HepG2 (cell line): ENCODE data around the gene CYTH1. TPM values are rescaled to one million over a fixed set of nuclear protein-coding genes. Genes with fewer than 3 reads are reported as not detected.

Experiments used
- BCL6 ChIP-seq: IDR thresholded peaks from 2 replicates; pipeline ENCODE4 v1.6.1; 2016; ENCODE audit warnings: missing genetic modification reagents, missing compliant biosample characterization
- DBP ChIP-seq: sonication (generic); formaldehyde crosslinking; IDR thresholded peaks from 2 replicates; pipeline ENCODE4 v1.4.0; 2020; ENCODE audit warnings: missing genetic modification reagents; ENCODE audit errors: not compliant biosample characterization
- ERF ChIP-seq: IDR thresholded peaks from 2 replicates; pipeline ENCODE4 v1.6.1; 2018; ENCODE audit warnings: missing biosample characterization, missing genetic modification reagents
- GMEB1 ChIP-seq: sonication (generic); formaldehyde crosslinking; IDR thresholded peaks from 2 replicates; pipeline ENCODE4 v1.5.1; 2020; ENCODE audit warnings: missing genetic modification reagents, mild to moderate bottlenecking, borderline replicate concordance
- HMGA1 ChIP-seq: sonication (generic); formaldehyde crosslinking; conservative IDR thresholded peaks from 2 replicates; pipeline ENCODE4 v1.4.0; 2020; ENCODE audit warnings: missing genetic modification reagents
- HNRNPUL1 ChIP-seq: fragments of 200-400 bp; formaldehyde crosslinking; IDR thresholded peaks from 2 replicates; pipeline ENCODE4 v1.6.1; 2017; ENCODE audit warnings: low read depth, mild to moderate bottlenecking, low read length, moderate library complexity
- HOXD1 ChIP-seq: sonication (generic); formaldehyde crosslinking; IDR thresholded peaks from 2 replicates; pipeline ENCODE4 v1.5.0; 2020; ENCODE audit warnings: missing genetic modification reagents
- KAT8 ChIP-seq: IDR thresholded peaks from 2 replicates; pipeline ENCODE4 v1.6.1; 2016; ENCODE audit warnings: missing genetic modification reagents, missing compliant biosample characterization
- KDM3A ChIP-seq: IDR thresholded peaks from 2 replicates; pipeline ENCODE4 v1.6.1; 2018; ENCODE audit warnings: low read depth, missing compliant biosample characterization
- KLF9 ChIP-seq: IDR thresholded peaks from 2 replicates; pipeline ENCODE4 v1.6.1; 2016; ENCODE audit warnings: low read depth
- MBD4 ChIP-seq: IDR thresholded peaks from 2 replicates; pipeline ENCODE4 v1.6.1; 2012; ENCODE audit warnings: low read length, inconsistent platforms, borderline replicate concordance
- NCOA1 ChIP-seq: sonication (generic); formaldehyde crosslinking; IDR thresholded peaks from 2 replicates; pipeline ENCODE4 v1.9.0; 2021; ENCODE audit warnings: missing genetic modification reagents
- NCOR1 ChIP-seq: fragments of 200-600 bp; sonication (generic); IDR thresholded peaks from 2 replicates; pipeline ENCODE4 v1.7.0; 2017; ENCODE audit warnings: antibody characterized with exemption, low read length, borderline replicate concordance
- NFIC ChIP-seq: IDR thresholded peaks from 2 replicates; pipeline ENCODE4 v1.6.1; 2012; ENCODE audit warnings: mild to moderate bottlenecking, low read length, inconsistent platforms
- POGZ ChIP-seq: sonication (generic); formaldehyde crosslinking; IDR thresholded peaks from 2 replicates; pipeline ENCODE4 v1.4.0; 2020; ENCODE audit warnings: mild to moderate bottlenecking, missing genetic modification reagents
- POLR2AphosphoS5 ChIP-seq: IDR thresholded peaks from 2 replicates; pipeline ENCODE4 v1.6.1; 2012; ENCODE audit warnings: low read depth, low read length
- SMAD1 ChIP-seq: sonication (generic); formaldehyde crosslinking; IDR thresholded peaks from 2 replicates; pipeline ENCODE4 v1.4.0; 2020; ENCODE audit warnings: missing genetic modification reagents, low read depth, mild to moderate bottlenecking, borderline replicate concordance
- SMC3 ChIP-seq: IDR thresholded peaks from 2 replicates; pipeline ENCODE4 v1.6.1; 2011; ENCODE audit warnings: low read length, improper control_type of control experiment
- SP4 ChIP-seq: sonication (generic); formaldehyde crosslinking; IDR thresholded peaks from 2 replicates; pipeline ENCODE4 v1.8.1; 2023; ENCODE audit warnings: mild to moderate bottlenecking, missing genetic modification reagents
- SYNCRIP ChIP-seq: fragments of 200-400 bp; formaldehyde crosslinking; IDR thresholded peaks from 2 replicates; pipeline ENCODE4 v1.6.1; 2018; ENCODE audit warnings: mild to moderate bottlenecking, low read depth, low read length; ENCODE audit not compliant: insufficient read depth
- TBP ChIP-seq: sonication (generic); formaldehyde crosslinking; IDR thresholded peaks from 2 replicates; pipeline ENCODE4 v1.5.0; 2020; ENCODE audit warnings: missing genetic modification reagents
- ZBTB1 ChIP-seq: sonication (generic); formaldehyde crosslinking; IDR thresholded peaks from 2 replicates; pipeline ENCODE4 v1.4.0; 2020; ENCODE audit warnings: missing genetic modification reagents, borderline replicate concordance
- ZBTB44 ChIP-seq: sonication (generic); formaldehyde crosslinking; IDR thresholded peaks from 2 replicates; pipeline ENCODE4 v1.4.0; 2020; ENCODE audit warnings: missing genetic modification reagents
- ZBTB8A ChIP-seq: sonication (generic); formaldehyde crosslinking; IDR thresholded peaks from 2 replicates; pipeline ENCODE4 v1.4.0; 2020; ENCODE audit warnings: mild to moderate bottlenecking, low read depth, missing genetic modification reagents, borderline replicate concordance
- ZFY ChIP-seq: sonication (generic); formaldehyde crosslinking; IDR thresholded peaks from 2 replicates; pipeline ENCODE4 v1.4.0; 2020; ENCODE audit warnings: missing genetic modification reagents
- ZNF282 ChIP-seq: fragments of 450-650 bp; IDR thresholded peaks from 2 replicates; pipeline ENCODE4 v1.6.1; 2018; ENCODE audit not compliant: partially characterized antibody
- ZNF430 ChIP-seq: sonication (generic); formaldehyde crosslinking; IDR thresholded peaks from 2 replicates; pipeline ENCODE4 v1.9.0; 2021; ENCODE audit warnings: mild to moderate bottlenecking, missing genetic modification reagents
- ZNF660 ChIP-seq: sonication (generic); formaldehyde crosslinking; IDR thresholded peaks from 2 replicates; pipeline ENCODE4 v1.5.1; 2020; ENCODE audit warnings: mild to moderate bottlenecking, low read depth, missing genetic modification reagents, borderline replicate concordance
- polyA plus RNA-seq, 8 experiments: library from polyadenylated mRNA; depleted of rRNA in 3 of 8; stranded (reverse) in 7 of 8; unstranded in 1 of 8; fragments of >200 nt; fragmentation: Illumina TruSeq in 4 of 8; extraction: Trizol in 4 of 8; gene quantifications; 2 replicates each; pipeline versions ENCODE4 v1.2.1 to v1.2.3, GENCODE V29; 2011 to 2016; ENCODE audit warnings: low read depth in 4 of 8, missing spikeins in 1 of 8, mixed read lengths in 1 of 8; ENCODE audit not compliant: insufficient read depth in 1 of 8
- total RNA-seq, 5 experiments: library from RNA; depleted of rRNA; stranded (reverse); fragments of >200 nt; fragmentation: Illumina TruSeq; extraction: Trizol; gene quantifications; 2 replicates each; pipeline ENCODE4 v1.2.3, GENCODE V29; 2016; ENCODE audit warnings: low read depth in 1 of 5

Gene CYTH1
- total and polyA plus RNA-seq, 2 of the 13 experiments (the other 11 are each of a cell fraction or from before 2014, with no cell fraction given) = 20.1 to 48.9 TPM

GRCh38 chr17:78665387-78665951 is 116.6 kb downstream of the CYTH1 start (continued):
- TF ChIP-seq SMAD1 (no peak), HMGA1 (CRISPR knock-in tag) (no peak), TBP (0 out of 2 replicates have a peak, but pooled peaks have one; percentile 51), ZNF430 (CRISPR knock-in tag) (no peak), POLR2AphosphoS5 (no peak), ZBTB1 (no peak), ZBTB44 (CRISPR knock-in tag) (no peak), SP4 (CRISPR knock-in tag) (no peak), NCOR1 (no peak), SMC3 (no peak), ZNF282 (no peak), ZBTB8A (CRISPR knock-in tag) (no peak), MBD4 (no peak), ZNF660 (no peak), KLF9 (no peak), SYNCRIP (no peak), KDM3A (CRISPR knock-in tag) (no peak), HOXD1 (CRISPR knock-in tag) (no peak), NFIC (no peak), ERF (CRISPR knock-in tag) (peak; percentile 1; the same call in 1 of the 2 replicates), ZFY (no peak), KAT8 (CRISPR knock-in tag) (no peak), POGZ (CRISPR knock-in tag) (no peak), BCL6 (no peak), GMEB1 (CRISPR knock-in tag) (no peak), NCOA1 (CRISPR knock-in tag) (no peak), HNRNPUL1 (no peak), DBP (no peak)
